Colonic mucosa (tissue), 4 donors: Measurements from ENCODE around the gene MPRIP. TPM values are rescaled to one million over a fixed set of nuclear protein-coding genes. Genes with fewer than 3 reads are reported as not detected.

Experiments used
- DNase-seq: peaks from one replicate; pipeline ENCODE4 v3.0.0-alpha.2; 2020
- H3K27ac ChIP-seq: fragments of 200-600 bp; one replicate; pipeline ENCODE4 v1.8.0; 2021
- H3K27me3 ChIP-seq: fragments of 200-600 bp; one replicate; pipeline ENCODE4 v1.8.0; 2021
- H3K36me3 ChIP-seq: fragments of 200-600 bp; one replicate; pipeline ENCODE4 v1.8.0; 2021
- H3K4me1 ChIP-seq: fragments of 200-600 bp; one replicate; pipeline ENCODE4 v1.8.0; 2021; ENCODE audit warnings: mild to moderate bottlenecking
- H3K4me3 ChIP-seq: fragments of 200-600 bp; one replicate; pipeline ENCODE4 v1.8.0; 2021
- H3K9ac ChIP-seq, 2 donors: one replicate each; pipeline ENCODE4 v1.7.0; 2013; ENCODE audit warnings: control low read depth in 2 of 2, low read depth in 2 of 2, low read length in 2 of 2
- H3K9me3 ChIP-seq: fragments of 200-600 bp; one replicate; pipeline ENCODE4 v1.8.0; 2021
- intact Hi-C: fragments of 100-400 bp; cut with DNase I; formaldehyde crosslinking; loops from one replicate; pipeline ENCODE4 v1.14.1; 2022
- total RNA-seq, 2 donors: library from RNA; stranded (reverse); fragmentation: NEBNext Ultra II Directional in 1 of 2; extraction: Animal tissue kit (Norgen Biotek cat#: 25700) in 1 of 2; gene quantifications; one replicate each; pipeline ENCODE4 v1.2.1, GENCODE V29; 2021
- TF ChIP-seq, protein P1 (sequence below): fragments of 200-600 bp; IDR thresholded peaks from one replicate; pipeline ENCODE4 v1.8.0; 2022; ENCODE audit warnings: antibody characterized with exemption, mild to moderate bottlenecking
- donor health status: healthy.
- donor health status: DM: no; HTN: no; CAD: no.
- donor health status: DM: no; HTN: no; CAD: no.

MPRIP gene
- total RNA-seq, 2 donors from 2014 or later = 146 to 211 TPM

DNA sequence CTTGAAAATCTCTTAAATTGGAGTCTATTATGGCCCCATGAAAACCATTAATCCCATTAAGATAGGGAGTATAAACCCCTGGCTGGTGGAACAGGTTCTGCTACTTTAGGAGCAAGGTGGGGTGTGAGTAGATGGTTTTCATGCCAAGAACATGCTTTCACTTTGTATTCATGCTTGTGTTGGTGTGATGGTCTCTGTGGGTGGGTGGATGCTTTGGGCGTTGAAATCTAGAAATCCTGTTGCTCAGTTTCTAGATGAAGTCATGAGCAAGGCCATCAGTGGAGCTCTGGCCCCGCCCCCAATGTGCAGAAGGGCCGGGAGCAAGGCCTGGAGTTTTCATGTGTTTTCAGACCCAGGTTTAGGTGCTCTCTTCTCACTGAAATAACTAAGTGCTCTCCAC lies 143.8 kb downstream of the MPRIP start:
- TF ChIP-seq, protein P1, sequence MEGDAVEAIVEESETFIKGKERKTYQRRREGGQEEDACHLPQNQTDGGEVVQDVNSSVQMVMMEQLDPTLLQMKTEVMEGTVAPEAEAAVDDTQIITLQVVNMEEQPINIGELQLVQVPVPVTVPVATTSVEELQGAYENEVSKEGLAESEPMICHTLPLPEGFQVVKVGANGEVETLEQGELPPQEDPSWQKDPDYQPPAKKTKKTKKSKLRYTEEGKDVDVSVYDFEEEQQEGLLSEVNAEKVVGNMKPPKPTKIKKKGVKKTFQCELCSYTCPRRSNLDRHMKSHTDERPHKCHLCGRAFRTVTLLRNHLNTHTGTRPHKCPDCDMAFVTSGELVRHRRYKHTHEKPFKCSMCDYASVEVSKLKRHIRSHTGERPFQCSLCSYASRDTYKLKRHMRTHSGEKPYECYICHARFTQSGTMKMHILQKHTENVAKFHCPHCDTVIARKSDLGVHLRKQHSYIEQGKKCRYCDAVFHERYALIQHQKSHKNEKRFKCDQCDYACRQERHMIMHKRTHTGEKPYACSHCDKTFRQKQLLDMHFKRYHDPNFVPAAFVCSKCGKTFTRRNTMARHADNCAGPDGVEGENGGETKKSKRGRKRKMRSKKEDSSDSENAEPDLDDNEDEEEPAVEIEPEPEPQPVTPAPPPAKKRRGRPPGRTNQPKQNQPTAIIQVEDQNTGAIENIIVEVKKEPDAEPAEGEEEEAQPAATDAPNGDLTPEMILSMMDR = no peak
- no peaks in the 10 kb centered on the region for H3K4me1 ChIP-seq
- intact Hi-C loops = no loop called here
- H3K9ac ChIP-seq = no peak overlapping the region
- no peaks in the 10 kb centered on the region for H3K36me3 ChIP-seq
- no peak overlapping the region for H3K4me3 ChIP-seq
- no peak overlapping the region for H3K27ac ChIP-seq
- H3K27me3 ChIP-seq = no peaks in the 10 kb centered on the region
- no peaks in the 10 kb centered on the region for H3K9me3 ChIP-seq
- DNase-seq = no peak

DNA sequence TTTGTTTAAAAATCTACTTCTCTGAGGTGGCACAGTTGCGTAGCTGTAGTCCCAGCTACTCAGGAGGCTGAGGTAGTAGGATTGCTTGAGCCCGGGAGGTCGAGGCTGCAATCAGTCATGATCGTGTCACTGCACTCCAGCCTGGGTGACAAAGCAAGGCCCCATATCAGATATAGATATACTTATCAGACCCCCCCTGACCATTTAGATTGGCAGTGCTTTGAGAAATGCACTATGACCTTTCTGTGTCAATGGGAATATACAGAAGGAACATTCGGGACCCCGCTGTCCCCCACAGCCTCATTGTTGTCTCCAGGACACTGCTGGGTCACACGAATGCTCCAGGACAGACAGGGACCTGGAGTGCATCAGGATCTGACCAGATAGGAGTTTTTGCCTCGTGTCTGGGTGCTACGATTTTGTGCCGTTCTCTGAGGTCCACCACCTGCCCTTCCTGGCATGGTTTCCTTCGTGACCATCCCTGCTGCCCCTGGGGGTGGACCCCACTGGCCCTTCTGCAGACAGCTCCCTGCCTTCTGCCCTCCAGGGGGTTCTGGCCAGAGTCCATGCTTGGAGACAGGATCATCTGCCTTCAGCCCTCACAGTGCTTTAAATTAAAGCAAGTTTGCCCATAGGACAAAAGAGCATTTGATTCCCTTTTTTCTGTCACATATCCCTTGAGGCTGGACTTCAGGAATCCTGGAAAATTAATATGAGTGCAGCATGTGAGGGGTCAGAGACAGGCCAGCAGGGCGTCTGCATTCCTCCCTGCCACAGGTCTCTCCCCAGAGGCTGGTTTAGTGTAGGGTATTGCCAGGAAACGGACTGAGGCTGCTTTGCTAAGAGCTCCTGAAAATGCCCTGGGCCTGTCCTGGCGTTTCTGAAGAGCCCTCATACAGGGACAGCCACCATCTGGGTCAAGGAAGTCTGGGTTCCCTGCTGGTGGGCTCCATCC lies 144.6 kb downstream of the MPRIP start:
- intact Hi-C loops = no loop called here
- TF ChIP-seq, protein P1 = no peak
- H3K36me3 ChIP-seq = no peaks in the 10 kb centered on the region
- no peak for DNase-seq
- H3K4me3 ChIP-seq = no peak overlapping the region
- H3K4me1 ChIP-seq = no peaks in the 10 kb centered on the region
- no peaks in the 10 kb centered on the region for H3K9me3 ChIP-seq
- H3K27ac ChIP-seq = no peak overlapping the region
- no peaks in the 10 kb centered on the region for H3K27me3 ChIP-seq
- H3K9ac ChIP-seq = no peak overlapping the region

DNA sequence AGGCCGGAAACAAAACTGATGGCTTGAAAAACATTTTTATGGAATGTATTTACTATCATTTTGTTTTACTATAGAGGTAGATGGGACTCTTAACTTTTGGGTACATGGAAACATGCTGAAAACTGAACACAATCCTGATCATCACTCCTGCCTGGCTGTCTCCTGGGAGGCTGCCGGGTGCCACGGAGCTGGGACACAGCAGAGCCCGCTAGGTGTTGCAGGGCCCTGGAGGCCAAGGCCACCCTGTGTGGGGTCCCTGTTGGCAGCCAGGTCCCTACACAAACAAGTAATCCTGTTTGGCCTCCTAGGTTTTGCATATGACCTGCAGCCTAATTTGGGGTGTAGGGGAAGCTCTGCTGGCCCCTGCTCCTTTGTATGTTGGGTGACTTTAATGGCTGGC lies 146.3 kb downstream of the MPRIP start:
- no peaks in the 10 kb centered on the region for H3K9me3 ChIP-seq
- TF ChIP-seq, protein P1 = no peak
- H3K27ac ChIP-seq = no peak overlapping the region
- H3K4me3 ChIP-seq = no peak overlapping the region
- no peaks in the 10 kb centered on the region for H3K27me3 ChIP-seq
- no peaks in the 10 kb centered on the region for H3K4me1 ChIP-seq
- intact Hi-C loops = no loop called here
- H3K36me3 ChIP-seq = no peaks in the 10 kb centered on the region
- no peak for DNase-seq
- no peak overlapping the region for H3K9ac ChIP-seq

DNA sequence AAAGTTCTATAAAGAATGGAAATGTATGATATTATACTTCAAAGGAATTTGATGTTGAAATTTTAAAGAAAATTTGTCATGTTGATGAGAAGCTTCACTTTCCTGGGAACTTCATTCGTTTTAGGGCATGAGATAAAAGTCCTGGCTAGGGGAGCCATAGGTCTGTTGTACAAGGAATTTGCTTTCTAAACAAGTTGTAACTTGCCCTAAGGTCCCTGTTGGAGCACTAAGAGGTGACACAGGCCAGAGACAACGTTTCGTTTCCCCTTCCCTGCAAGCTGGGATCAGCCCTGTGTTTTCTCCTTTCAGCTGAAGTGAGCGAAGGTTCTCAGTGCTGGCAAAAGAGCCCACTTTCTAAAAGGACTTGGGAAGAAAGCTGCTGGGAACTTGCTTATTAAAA lies 147.3 kb downstream of the MPRIP start:
- no peak for DNase-seq
- Histone ChIP-seq H3K9me3 (no peaks in the 10 kb centered on the region), H3K9ac (no peak overlapping the region), H3K27me3 (no peaks in the 10 kb centered on the region), H3K27ac (no peak overlapping the region), H3K4me1 (no peaks in the 10 kb centered on the region), H3K36me3 (no peaks in the 10 kb centered on the region), H3K4me3 (no peak overlapping the region)
- intact Hi-C loops = no loop called here
- TF ChIP-seq, protein P1 = no peak

DNA sequence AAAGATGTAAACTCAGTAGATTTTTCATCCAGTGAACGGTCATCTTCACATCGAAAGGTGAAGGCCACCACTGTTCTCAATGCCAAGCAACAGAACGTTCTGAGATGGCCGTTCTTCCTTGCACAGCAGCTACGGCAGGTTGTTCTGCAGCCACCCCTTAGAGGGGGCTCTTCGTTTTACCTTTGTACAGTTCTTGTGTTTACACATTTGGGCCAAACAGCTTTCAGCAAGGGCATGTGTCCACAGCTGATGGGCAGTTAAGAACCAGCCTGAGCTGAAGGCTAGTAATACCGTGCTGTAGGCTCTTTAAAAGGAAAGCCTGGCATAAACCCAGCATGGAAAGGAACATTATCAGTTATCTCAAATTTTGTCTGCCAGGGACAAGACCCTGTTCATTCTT lies 147.9 kb downstream of the MPRIP start:
- TF ChIP-seq, protein P1 = no peak
- Histone ChIP-seq H3K27ac (no peak overlapping the region), H3K9me3 (no peaks in the 10 kb centered on the region), H3K4me1 (no peaks in the 10 kb centered on the region), H3K9ac (no peak overlapping the region), H3K27me3 (no peaks in the 10 kb centered on the region), H3K36me3 (no peaks in the 10 kb centered on the region), H3K4me3 (no peak overlapping the region)
- intact Hi-C loops = no loop called here
- no peak for DNase-seq
